GM04503 (cell line): Measurements from ENCODE around the gene CHPT1.

ENCODE experiments used
- DNase-seq: peaks from one replicate; pipeline ENCODE4 v3.0.0-alpha.2; 2012; ENCODE audit warnings: low read depth

The CHPT1 gene

DNA sequence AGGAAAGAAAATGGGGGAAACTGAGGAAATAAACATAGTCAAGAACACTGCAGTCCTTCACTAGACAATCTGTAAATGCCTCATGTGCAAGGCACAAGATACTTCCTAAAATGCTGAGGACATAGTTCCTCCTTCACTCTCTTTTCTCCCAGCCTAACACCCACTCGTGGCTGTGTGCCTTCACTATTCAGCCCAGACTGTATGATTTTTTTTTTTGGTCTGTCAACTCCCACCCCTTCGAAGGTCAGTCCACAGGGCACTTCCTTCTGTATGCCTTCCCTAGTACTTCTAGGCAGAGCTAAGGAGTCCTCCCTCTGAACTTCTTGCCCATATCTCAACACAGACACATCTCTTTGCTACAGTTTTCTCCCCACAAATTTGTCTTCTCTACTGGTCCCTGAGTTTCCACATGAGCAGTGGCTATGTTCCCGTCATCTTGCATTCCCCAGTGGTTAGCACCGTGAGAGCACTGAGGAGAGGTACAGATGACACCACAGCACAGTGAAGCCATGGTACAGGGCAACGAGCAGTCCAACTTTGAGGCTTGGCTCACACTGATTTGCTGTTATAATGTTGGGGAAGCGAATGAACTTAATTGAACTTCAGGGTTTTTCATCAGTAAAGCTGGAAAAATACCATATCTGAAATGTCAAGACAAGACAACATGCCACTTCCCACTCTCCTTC, 65.9 kb downstream of the CHPT1 start:
- DNase-seq, result no peak

DNA sequence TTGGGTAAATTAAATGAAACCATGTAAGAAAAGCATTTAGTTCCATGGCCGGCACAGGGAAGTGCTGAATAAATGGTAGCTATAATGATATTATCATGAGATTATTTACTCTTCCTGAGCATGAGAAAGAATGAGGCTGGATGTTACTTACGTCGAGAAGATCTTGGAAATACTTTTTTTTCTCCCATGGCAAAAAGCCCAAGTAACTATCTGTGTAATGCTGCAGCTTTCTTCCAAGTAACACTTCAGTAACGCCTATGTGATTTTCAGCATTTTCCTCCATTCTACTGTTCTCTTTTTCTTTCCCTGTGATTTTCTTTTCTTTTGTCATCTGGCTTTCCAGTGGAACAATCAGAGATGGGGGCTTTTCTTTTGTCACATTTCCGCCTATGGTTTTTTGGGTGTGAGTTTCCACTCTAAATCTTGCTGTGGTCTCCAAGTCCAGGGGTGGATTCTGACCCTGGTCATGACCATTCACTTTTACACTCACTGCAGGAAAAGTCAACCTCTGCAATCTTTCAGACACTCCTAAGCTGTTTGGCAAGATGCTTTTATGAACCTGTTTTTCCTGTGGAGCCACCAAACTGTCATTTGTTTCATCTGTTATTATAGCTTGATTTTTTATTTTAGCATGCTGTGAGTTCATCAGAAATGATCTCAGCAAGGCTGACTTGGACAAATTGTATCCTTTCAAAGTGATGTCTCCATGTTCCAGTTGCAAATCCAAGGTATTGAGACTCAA, 66.8 kb downstream of the CHPT1 start:
- no peak for DNase-seq

DNA sequence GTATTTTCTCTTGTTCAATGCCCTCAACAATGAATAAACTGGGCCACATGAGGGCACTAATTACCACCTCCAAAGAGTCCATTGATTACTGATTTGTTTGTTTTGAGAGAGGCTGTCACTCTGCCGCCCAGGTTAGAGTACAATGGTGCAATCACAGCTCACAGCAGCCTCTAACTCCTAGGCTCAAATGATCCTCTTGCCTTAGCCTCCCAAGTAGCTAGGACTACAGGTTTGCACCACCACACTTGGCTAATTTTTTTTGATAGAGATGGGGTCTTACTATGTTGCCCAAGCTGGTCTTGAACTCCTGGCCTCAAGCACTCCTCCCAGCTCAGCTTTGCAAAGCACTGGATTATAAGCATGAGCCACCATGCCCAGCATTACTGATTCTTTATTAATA, 70.1 kb downstream of the CHPT1 start:
- no peak for DNase-seq

DNA sequence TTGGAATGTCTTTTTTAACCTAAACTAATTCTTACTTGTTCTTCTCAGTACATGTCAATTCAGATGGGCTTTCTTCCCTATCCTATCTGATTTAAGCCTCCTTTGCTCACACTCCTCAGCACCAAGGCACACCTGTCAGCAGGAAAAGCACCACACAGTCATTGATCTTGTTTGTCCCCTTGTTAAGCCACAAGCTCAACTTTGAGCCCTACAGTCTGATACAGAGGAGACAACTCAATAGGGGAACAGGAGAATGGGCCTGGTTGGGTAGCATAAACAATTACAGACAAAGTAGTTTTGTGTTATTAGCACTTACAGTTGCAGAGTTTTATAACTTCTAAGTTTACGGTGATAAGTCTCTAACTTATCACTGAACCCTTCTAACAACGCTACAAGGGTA, 71.3 kb downstream of the CHPT1 start:
- DNase-seq, result no peak

DNA sequence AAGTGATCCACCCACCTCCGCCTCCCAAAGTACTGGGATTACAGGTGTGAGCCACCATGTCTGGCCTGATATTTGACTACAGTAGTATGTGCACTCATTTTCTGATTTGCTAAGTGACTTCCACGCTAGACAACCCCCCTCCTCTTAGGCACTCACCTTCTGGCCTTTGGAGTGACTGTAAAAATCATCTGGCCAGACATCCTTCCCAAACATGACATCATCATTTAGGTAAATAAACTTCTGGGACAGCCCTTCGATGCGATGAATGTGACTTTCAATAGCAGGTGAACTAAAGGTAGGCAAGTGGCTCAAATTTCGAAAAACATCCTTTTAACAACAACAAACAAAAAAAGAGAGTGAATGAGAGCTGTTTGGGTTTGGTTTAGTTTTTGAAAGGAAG, 72.4 kb downstream of the CHPT1 start:
- DNase-seq, result no peak

DNA sequence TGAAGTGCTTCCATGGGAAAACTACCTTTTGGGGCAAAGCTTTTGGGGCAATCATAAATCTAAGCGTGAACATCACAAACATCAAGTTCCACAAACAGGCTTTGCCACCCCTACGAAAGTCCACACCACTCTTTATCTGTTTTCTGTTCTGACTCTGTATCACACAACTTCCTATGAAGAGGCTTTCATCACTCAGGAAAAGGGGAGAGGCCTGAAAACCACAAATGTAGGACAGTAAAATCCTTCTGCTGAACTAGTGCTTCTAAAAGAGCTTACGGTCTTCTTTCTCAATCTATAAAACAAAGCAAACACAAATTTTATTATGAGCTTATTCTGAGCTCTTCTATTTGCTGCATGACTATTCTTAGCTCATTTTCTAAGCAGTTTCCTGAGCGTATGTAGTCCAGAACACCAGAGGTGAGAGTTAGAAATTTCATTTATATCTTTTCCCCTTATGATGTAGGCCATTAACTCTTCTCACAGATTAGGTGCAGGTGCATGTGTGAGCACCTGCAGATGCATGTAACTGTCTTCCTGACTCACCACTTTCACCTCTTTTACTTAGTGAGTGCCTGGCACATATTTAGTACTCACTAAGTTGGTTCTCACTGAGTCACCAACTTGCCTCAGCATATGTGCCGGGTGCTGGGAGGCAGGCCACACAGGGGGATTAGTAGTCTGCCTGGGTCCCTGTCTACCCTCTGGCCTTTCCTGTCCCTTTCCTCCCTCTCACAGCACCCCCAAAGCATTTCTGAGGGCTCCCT, 74.8 kb downstream of the CHPT1 start:
- DNase-seq, result no peak

DNA sequence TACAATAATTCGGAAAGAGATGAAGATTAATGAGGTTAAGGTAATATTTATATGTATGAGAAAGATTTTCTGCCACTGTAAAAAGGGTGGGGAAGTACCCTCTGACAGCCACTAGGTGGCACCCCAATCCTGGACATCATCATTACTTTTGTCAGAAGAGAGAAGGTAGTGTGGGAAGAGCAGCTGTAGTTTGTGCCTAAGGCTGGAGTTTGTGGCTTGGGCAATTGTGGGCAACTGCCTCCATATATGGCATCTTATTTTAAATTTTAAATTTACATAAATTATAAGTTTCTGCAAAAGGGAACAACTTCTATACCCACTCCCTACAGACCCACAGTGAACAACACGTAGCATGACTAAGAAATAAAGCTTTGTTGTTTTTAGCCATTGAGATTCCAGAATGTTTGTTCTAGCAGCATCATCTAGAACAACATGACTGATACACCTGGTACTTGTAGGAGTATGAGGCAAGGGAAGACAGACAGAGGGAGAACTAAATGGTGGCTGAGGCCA, 76.3 kb downstream of the CHPT1 start:
- no peak for DNase-seq

DNA sequence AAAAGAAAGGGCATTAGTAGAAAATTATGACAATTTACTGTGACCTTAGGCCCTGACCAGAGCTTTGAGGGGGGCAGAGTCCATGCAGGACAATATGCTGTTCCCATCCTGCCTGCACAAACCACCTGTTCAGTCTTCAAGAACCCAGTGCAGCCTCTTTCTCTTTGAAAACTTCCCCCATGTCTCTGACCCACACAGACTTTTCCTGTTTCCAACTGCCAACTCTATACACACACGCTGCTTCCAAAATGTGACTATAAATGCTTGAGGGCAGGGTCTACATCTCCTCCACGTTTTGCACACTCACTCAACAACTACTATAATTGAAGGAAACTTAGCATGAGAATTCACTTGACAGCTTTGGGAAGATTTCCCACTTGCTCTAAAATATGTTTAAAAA, 78.4 kb downstream of the CHPT1 start:
- no peak for DNase-seq

DNA sequence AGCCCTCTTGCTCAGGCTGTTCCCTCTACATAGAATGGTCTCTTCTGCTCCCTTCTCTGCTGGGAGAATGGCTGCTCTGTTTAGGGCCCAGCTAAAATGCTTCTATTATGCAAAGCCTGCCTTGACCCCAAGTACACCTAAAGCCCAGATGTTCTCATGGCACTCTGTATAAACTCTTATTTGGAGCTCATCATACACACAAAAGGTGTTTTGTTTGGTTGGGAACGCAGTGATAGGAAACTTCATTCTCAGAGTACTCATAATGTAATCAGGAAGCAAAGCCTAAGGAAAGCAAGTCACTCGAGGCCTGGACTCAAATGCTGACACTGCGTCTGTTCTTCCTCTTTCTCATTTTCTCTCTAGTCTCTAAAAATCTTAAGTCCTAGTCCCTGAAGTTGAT, 80.0 kb downstream of the CHPT1 start:
- DNase-seq, result no peak

DNA sequence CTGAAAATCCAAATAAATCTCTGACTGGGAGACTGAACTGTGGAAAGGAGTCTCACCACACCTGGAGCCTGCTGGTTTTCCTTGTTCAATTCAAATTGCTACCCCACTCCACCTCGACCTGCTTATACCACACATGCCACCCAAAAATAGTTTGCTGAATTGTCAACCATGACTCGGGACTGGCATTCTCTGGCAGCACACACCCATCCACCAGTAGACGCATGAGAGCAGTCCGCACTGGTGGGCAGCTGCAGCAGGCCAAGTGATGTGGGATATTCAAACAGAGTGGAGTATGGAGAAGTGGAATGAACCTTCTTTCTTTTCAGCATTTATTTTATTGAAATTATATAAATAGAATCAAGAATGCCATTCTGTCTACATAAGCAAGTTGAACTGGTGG, 80.5 kb downstream of the CHPT1 start:
- DNase-seq, result no peak
